ENCODE results near the gene DENND4A. TPM values are rescaled to one million over a fixed set of nuclear protein-coding genes. Genes with fewer than 3 reads are reported as not detected.

The DENND4A gene
- total and polyA plus RNA-seq, 9 of the 15 experiments (the other 6 are each of a cell fraction or from before 2014, with no cell fraction given) = 6.8 to 32.3 (median 19.9) TPM

GRCh38 chr15:65832549-65833364 lies 40.7 kb upstream of the DENND4A start (continued):
- TF ChIP-seq ZHX1 (conservative IDR thresholded peaks at IDR 0.05; ENCODE audit: low read length) (no peak), NR2C2 (CRISPR knock-in tag; IDR thresholded peaks at IDR 0.05) (no peak), NR2C2 (tag; IDR thresholded peaks at IDR 0.05) (no peak; the same call in 1 of the 2 replicates), OTX1 (CRISPR knock-in tag; IDR thresholded peaks at IDR 0.05) (no peak), ZFX (CRISPR knock-in tag; IDR thresholded peaks at IDR 0.05) (peak; percentile 82), MTA3 (IDR thresholded peaks at IDR 0.05; ENCODE audit: borderline replicate concordance) (no peak), MXD1 (CRISPR knock-in tag; IDR thresholded peaks at IDR 0.05; ENCODE audit: borderline replicate concordance, poor library complexity, severe bottlenecking) (no peak), TCF7L2 (IDR thresholded peaks at IDR 0.05; ENCODE audit: low read depth, low read length) (no peak), ATF4 (CRISPR knock-in tag; IDR thresholded peaks at IDR 0.05) (no peak), SP1 (CRISPR knock-in tag; IDR thresholded peaks at IDR 0.05) (no peak), AFF1 (IDR thresholded peaks at IDR 0.05; ENCODE audit: low read depth in 1 of 2, partially characterized antibody in 2 of 2) (peak; percentile 28 to 43), RBBP5 (IDR thresholded peaks at IDR 0.05; ENCODE audit: borderline replicate concordance, insufficient read depth, low read length, poor library complexity, severe bottlenecking) (peak; percentile 67), HMG20B (CRISPR knock-in tag; IDR thresholded peaks at IDR 0.05) (no peak), SRSF1 (IDR thresholded peaks at IDR 0.05; ENCODE audit: low read depth, low read length) (no peak), ZBED1 (IDR thresholded peaks at IDR 0.05) (no peak), DDX20 (tag; IDR thresholded peaks at IDR 0.05; ENCODE audit: low read depth) (no peak), SMAD2 (IDR thresholded peaks at IDR 0.05; ENCODE audit: low read depth, low read length) (no peak), EZH2 (IDR thresholded peaks at IDR 0.05; ENCODE audit: borderline replicate concordance, low read depth, low read length) (no peak), SIN3A (IDR thresholded peaks at IDR 0.05; ENCODE audit: borderline replicate concordance in 2 of 2, control insufficient read depth in 1 of 2, low read depth in 2 of 2, low read length in 2 of 2) (no peak)
